Liver (tissue), 9 donors: ENCODE data around the gene PRSS57. TPM values are rescaled to one million over a fixed set of nuclear protein-coding genes. Genes with fewer than 3 reads are reported as not detected.

Experiments
- DNase-seq: peaks from one replicate; pipeline ENCODE4 v3.0.0-alpha.2; 2017; ENCODE audit warnings: low spot score
- H3K27ac ChIP-seq, 2 donors: one replicate each; pipeline ENCODE4 v1.7.0; 2013; ENCODE audit warnings: inconsistent platforms in 2 of 2, low read length in 2 of 2, control low read depth in 1 of 2, low read depth in 1 of 2, mild to moderate bottlenecking in 1 of 2
- H3K27me3 ChIP-seq, 4 donors: one replicate each; pipeline versions ENCODE4 v1.6.1 to v1.7.0; 2013; ENCODE audit warnings: low read length in 3 of 4, inconsistent platforms in 1 of 4, mild to moderate bottlenecking in 1 of 4, moderate library complexity in 1 of 4; ENCODE audit not compliant: control insufficient read depth in 4 of 4, insufficient read depth in 4 of 4
- H3K36me3 ChIP-seq, 4 donors: one replicate each; pipeline versions ENCODE4 v1.6.1 to v1.7.0; 2013; ENCODE audit warnings: low read length in 3 of 4, mild to moderate bottlenecking in 3 of 4, low read depth in 1 of 4, moderate library complexity in 1 of 4; ENCODE audit not compliant: control insufficient read depth in 4 of 4, insufficient read depth in 3 of 4
- H3K4me1 ChIP-seq, 4 donors: one replicate each; pipeline versions ENCODE4 v1.6.1 to v1.7.0; 2013; ENCODE audit warnings: low read length in 3 of 4, mild to moderate bottlenecking in 3 of 4, moderate library complexity in 1 of 4; ENCODE audit not compliant: control insufficient read depth in 4 of 4, insufficient read depth in 4 of 4
- H3K4me3 ChIP-seq, 3 donors: one replicate each; pipeline versions ENCODE4 v1.6.1 to v1.7.0; 2013; ENCODE audit warnings: low read length in 3 of 3, control low read depth in 1 of 3, low read depth in 1 of 3, mild to moderate bottlenecking in 1 of 3
- H3K9ac ChIP-seq, 2 donors: one replicate each; pipeline ENCODE4 v1.7.0; 2013; ENCODE audit warnings: low read length in 2 of 2, mild to moderate bottlenecking in 2 of 2, moderate library complexity in 2 of 2, control low read depth in 1 of 2, low read depth in 1 of 2
- H3K9me3 ChIP-seq, 4 donors: one replicate each; pipeline versions ENCODE4 v1.6.1 to v1.7.0; 2013; ENCODE audit warnings: low read length in 3 of 4; ENCODE audit not compliant: control insufficient read depth in 4 of 4
- CTCF ChIP-seq: fragments of 150-350 bp; IDR thresholded peaks from 2 replicates; pipeline ENCODE4 v1.5.1; 2017; ENCODE audit warnings: improper control_type of control experiment, low read depth, low read length; ENCODE audit not compliant: missing input control
- EGR1 ChIP-seq, 2 donors: IDR thresholded peaks; 2 replicates each; pipeline ENCODE4 v1.6.1; 2016 to 2018; ENCODE audit warnings: antibody characterized with exemption in 2 of 2, low read depth in 2 of 2
- GABPA ChIP-seq, 2 donors: IDR thresholded peaks in 1 of 2; conservative IDR thresholded peaks in 1 of 2; 2 replicates each; pipeline ENCODE4 v1.6.1; 2016; ENCODE audit warnings: antibody characterized with exemption in 2 of 2, mild to moderate bottlenecking in 1 of 2, moderate library complexity in 1 of 2
- HNF4A ChIP-seq, 2 donors: conservative IDR thresholded peaks; 2 replicates each; pipeline ENCODE4 v1.6.1; 2016; ENCODE audit warnings: antibody characterized with exemption in 2 of 2, mild to moderate bottlenecking in 2 of 2
- JUND ChIP-seq, 2 donors: IDR thresholded peaks; 2 replicates each; pipeline ENCODE4 v1.6.1; 2016; ENCODE audit warnings: antibody characterized with exemption in 2 of 2
- MAX ChIP-seq: IDR thresholded peaks from 2 replicates; pipeline ENCODE4 v1.6.1; 2016; ENCODE audit warnings: antibody characterized with exemption
- RAD21 ChIP-seq, 2 donors: IDR thresholded peaks; 2 replicates each; pipeline ENCODE4 v1.6.1; 2016; ENCODE audit warnings: antibody characterized with exemption in 2 of 2, mild to moderate bottlenecking in 2 of 2
- RXRA ChIP-seq, 2 donors: IDR thresholded peaks; 2 replicates each; pipeline ENCODE4 v1.6.1; 2017 to 2018; ENCODE audit warnings: antibody characterized with exemption in 2 of 2, mild to moderate bottlenecking in 1 of 2
- SP1 ChIP-seq: IDR thresholded peaks from 2 replicates; pipeline ENCODE4 v1.6.1; 2018; ENCODE audit warnings: antibody characterized with exemption, mild to moderate bottlenecking
- TAF1 ChIP-seq: conservative IDR thresholded peaks from 2 replicates; pipeline ENCODE4 v1.6.1; 2016; ENCODE audit warnings: antibody characterized with exemption, mild to moderate bottlenecking
- ZBTB33 ChIP-seq: IDR thresholded peaks from 2 replicates; pipeline ENCODE4 v1.6.1; 2016; ENCODE audit warnings: antibody characterized with exemption
- WGBS: extraction: QIAGEN DNeasy Blood & Tissue Kit; methylation state at CpG from one replicate; pipeline ENCODE4 v1.1.7; 2013; 5-methylcytosine and 5-hydroxymethylcytosine counted together
- polyA plus RNA-seq, 2 donors: library from polyadenylated mRNA; stranded (reverse) in 1 of 2; unstranded in 1 of 2; fragments of 200-250 nt in 1 of 2; fragments of >200 nt in 1 of 2; fragmentation: Nextera tagmentation in 1 of 2; extraction: Ambion mirVana in 1 of 2; gene quantifications; one replicate each; pipeline versions ENCODE4 v1.2.1 to v1.2.3, GENCODE V29; 2013 to 2015
- total RNA-seq, 2 donors: library from RNA; depleted of rRNA; stranded (reverse); fragments of >200 nt; gene quantifications; one replicate each; pipeline ENCODE4 v1.2.3, GENCODE V29; 2014
- TF ChIP-seq, protein P1 (sequence below): IDR thresholded peaks from 2 replicates; pipeline ENCODE4 v1.6.1; 2016; ENCODE audit warnings: antibody characterized with exemption, mild to moderate bottlenecking
- TF ChIP-seq, protein P2 (sequence below): IDR thresholded peaks from 2 replicates; pipeline ENCODE4 v1.6.1; 2016; ENCODE audit warnings: antibody characterized with exemption
- donor health status: healthy.
- donor health status: healthy.
- donor health status: healthy.
- donor health status: healthy.
- donor health status: healthy.

The PRSS57 gene
- total and polyA plus RNA-seq, 4 donors = 0.10 to 12.1 TPM; not detected in 2

DNA sequence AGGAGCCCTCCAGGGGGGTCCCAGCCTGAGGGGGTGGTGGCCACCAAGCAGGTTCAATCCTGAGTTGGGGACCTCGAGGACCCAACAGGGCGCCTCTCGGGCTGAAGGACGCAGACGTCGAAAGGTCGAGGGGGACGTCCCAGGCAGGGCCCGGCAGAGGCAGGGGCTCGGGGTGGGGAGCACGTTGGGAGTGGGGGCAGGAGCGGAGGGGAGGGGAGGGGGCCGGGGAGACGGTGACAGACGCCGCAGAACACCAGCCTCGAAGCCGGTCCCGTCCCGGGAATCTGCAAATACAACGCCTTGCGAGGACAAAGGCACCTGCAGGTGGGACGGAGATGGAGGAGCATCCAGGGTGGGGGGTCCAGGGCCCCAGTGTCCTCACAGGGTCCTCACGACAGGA is 51.5 kb downstream of the PRSS57 start:
- H3K9me3 ChIP-seq = no peaks in the 10 kb centered on the region
- no peak overlapping the region for H3K9ac ChIP-seq
- H3K36me3 ChIP-seq = peaks cover 0 to 29% (median 14%) of the 10 kb centered on the region in 4 donors
- H3K27ac ChIP-seq = no peak overlapping the region
- TF ChIP-seq TAF1 (no peak), ZBTB33 (no peak), RAD21 (IDR thresholded peaks at IDR 0.05) (no peak), SP1 (no peak), GABPA (IDR thresholded peaks at IDR 0.05 in 1 of 2, conservative IDR thresholded peaks at IDR 0.05 in 1 of 2) (no peak), RXRA (IDR thresholded peaks at IDR 0.05) (no peak)
- WGBS = 88% methylated on average over 24 of the region's 24 CpGs
- H3K27me3 ChIP-seq = no peaks in the 10 kb centered on the region
- H3K4me3 ChIP-seq = no peak overlapping the region
- no peak for DNase-seq
- H3K4me1 ChIP-seq = peaks cover 0 to 7% (median 4%) of the 10 kb centered on the region in 4 donors

DNA sequence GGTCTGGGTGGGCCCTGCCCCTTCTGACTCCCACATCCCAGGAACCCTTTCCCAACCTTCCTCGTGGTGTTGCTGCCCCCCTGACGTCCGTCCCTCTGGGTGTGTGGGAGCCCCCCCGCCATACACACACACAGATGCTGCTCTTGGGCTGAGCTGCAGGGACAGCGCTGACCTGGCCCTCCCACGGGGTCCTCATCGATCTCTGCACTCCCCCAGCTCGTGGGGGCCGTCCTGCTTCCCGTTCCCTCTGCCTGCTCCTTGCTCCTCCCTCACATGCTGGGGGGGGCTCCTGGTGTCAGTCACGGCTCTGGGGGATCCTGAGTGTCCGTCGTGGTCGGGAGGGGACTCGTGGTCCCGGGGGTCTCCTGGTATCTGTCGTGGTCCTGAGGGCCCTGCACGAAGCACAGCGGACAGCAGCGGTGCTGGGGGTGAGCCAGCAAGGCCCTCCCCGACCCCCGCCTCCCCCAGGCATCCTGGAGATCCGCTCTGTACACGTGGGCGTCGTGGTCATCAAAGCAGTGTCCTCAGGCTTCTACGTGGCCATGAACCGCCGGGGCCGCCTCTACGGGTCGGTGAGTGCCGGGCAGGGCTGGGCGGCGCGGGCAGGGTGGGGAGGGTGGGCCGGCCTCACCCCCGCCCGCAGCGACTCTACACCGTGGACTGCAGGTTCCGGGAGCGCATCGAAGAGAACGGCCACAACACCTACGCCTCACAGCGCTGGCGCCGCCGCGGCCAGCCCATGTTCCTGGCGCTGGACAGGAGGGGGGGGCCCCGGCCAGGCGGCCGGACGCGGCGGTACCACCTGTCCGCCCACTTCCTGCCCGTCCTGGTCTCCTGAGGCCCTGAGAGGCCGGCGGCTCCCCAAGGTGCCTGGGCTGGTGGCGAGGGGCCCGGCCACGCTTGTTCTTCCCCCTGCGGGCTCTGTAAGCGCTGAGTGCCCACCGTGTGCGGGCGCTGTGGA is 52.2 kb downstream of the PRSS57 start:
- Histone ChIP-seq H3K4me1 (peaks cover 0 to 7% (median 4%) of the 10 kb centered on the region in 4 donors), H3K27ac (no peak overlapping the region), H3K36me3 (peaks cover 0 to 23% (median 12%) of the 10 kb centered on the region in 4 donors), H3K9ac (no peak overlapping the region), H3K9me3 (no peaks in the 10 kb centered on the region), H3K4me3 (no peak overlapping the region), H3K27me3 (no peaks in the 10 kb centered on the region)
- WGBS = 86% methylated on average over 70 of the region's 70 CpGs
- no peak for DNase-seq
- TF ChIP-seq SP1 = no peak
- TF ChIP-seq, protein P1, sequence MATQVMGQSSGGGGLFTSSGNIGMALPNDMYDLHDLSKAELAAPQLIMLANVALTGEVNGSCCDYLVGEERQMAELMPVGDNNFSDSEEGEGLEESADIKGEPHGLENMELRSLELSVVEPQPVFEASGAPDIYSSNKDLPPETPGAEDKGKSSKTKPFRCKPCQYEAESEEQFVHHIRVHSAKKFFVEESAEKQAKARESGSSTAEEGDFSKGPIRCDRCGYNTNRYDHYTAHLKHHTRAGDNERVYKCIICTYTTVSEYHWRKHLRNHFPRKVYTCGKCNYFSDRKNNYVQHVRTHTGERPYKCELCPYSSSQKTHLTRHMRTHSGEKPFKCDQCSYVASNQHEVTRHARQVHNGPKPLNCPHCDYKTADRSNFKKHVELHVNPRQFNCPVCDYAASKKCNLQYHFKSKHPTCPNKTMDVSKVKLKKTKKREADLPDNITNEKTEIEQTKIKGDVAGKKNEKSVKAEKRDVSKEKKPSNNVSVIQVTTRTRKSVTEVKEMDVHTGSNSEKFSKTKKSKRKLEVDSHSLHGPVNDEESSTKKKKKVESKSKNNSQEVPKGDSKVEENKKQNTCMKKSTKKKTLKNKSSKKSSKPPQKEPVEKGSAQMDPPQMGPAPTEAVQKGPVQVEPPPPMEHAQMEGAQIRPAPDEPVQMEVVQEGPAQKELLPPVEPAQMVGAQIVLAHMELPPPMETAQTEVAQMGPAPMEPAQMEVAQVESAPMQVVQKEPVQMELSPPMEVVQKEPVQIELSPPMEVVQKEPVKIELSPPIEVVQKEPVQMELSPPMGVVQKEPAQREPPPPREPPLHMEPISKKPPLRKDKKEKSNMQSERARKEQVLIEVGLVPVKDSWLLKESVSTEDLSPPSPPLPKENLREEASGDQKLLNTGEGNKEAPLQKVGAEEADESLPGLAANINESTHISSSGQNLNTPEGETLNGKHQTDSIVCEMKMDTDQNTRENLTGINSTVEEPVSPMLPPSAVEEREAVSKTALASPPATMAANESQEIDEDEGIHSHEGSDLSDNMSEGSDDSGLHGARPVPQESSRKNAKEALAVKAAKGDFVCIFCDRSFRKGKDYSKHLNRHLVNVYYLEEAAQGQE = no peak
- no peak for TF ChIP-seq EGR1 (IDR thresholded peaks at IDR 0.05; ENCODE audit: low read depth in 2 of 2)
- TF ChIP-seq, protein P2, sequence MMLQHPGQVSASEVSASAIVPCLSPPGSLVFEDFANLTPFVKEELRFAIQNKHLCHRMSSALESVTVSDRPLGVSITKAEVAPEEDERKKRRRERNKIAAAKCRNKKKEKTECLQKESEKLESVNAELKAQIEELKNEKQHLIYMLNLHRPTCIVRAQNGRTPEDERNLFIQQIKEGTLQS = no peak

DNA sequence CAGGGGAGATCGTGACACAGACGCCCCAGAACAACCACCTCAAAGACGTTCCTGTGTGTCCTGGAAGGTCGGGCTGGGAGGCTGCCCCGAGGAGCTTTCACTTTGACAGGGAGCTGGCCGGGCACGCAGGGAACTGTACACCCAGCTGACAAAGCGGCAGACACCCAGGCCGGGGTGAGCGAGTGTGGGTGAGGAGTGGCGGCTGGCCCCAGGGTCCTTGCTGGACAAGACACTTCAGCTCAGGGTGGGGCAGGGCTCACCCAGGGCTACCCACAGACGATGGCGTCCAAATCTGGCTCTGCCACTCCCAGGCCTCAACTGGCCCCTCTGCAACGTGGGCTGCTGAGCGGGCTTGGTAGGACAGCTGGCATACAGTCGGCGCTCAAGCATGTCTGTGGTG is 53.5 kb downstream of the PRSS57 start:
- no peaks in the 10 kb centered on the region for H3K27me3 ChIP-seq
- H3K9me3 ChIP-seq = no peaks in the 10 kb centered on the region
- peaks cover 0 to 7% (median 4%) of the 10 kb centered on the region in 4 donors for H3K4me1 ChIP-seq
- no peak overlapping the region for H3K27ac ChIP-seq
- no peak for DNase-seq
- peaks cover 0 to 10% (median 3%) of the 10 kb centered on the region in 4 donors for H3K36me3 ChIP-seq
- H3K9ac ChIP-seq = no peak overlapping the region
- no peak overlapping the region for H3K4me3 ChIP-seq
- WGBS = 82% methylated on average over 17 of the region's 17 CpGs
- TF ChIP-seq ZBTB33 = no peak
- TF ChIP-seq GABPA (IDR thresholded peaks at IDR 0.05 in 1 of 2, conservative IDR thresholded peaks at IDR 0.05 in 1 of 2) = no peak
- no peak for TF ChIP-seq SP1
- TF ChIP-seq EGR1 (IDR thresholded peaks at IDR 0.05; ENCODE audit: low read depth in 2 of 2) = no peak
- TF ChIP-seq, protein P2 = no peak
- TF ChIP-seq CTCF = no peak
- TF ChIP-seq JUND (IDR thresholded peaks at IDR 0.05) = no peak
- no peak for TF ChIP-seq RXRA (IDR thresholded peaks at IDR 0.05)
- TF ChIP-seq HNF4A (conservative IDR thresholded peaks at IDR 0.05) = no peak
- TF ChIP-seq TAF1 = no peak
- no peak for TF ChIP-seq MAX
- no peak for TF ChIP-seq RAD21 (IDR thresholded peaks at IDR 0.05)
